Liver (tissue), 3 donors: ENCODE data around the gene FAU.

Source experiments
- ATF3 ChIP-seq: IDR thresholded peaks from 2 replicates; pipeline ENCODE4 v1.6.1; 2016; ENCODE audit warnings: antibody characterized with exemption
- CTCF ChIP-seq: fragments of 150-350 bp; IDR thresholded peaks from 2 replicates; pipeline ENCODE4 v1.5.1; 2017; ENCODE audit warnings: improper control_type of control experiment, low read depth, low read length; ENCODE audit not compliant: missing input control
- EGR1 ChIP-seq, 2 donors: IDR thresholded peaks; 2 replicates each; pipeline ENCODE4 v1.6.1; 2016 to 2018; ENCODE audit warnings: antibody characterized with exemption in 2 of 2, low read depth in 2 of 2
- FOXA1 ChIP-seq: IDR thresholded peaks from 2 replicates; pipeline ENCODE4 v1.6.1; 2016; ENCODE audit warnings: antibody characterized with exemption
- GABPA ChIP-seq, 2 donors: IDR thresholded peaks in 1 of 2; conservative IDR thresholded peaks in 1 of 2; 2 replicates each; pipeline ENCODE4 v1.6.1; 2016; ENCODE audit warnings: antibody characterized with exemption in 2 of 2, mild to moderate bottlenecking in 1 of 2, moderate library complexity in 1 of 2
- JUND ChIP-seq, 2 donors: IDR thresholded peaks; 2 replicates each; pipeline ENCODE4 v1.6.1; 2016; ENCODE audit warnings: antibody characterized with exemption in 2 of 2
- MAX ChIP-seq: IDR thresholded peaks from 2 replicates; pipeline ENCODE4 v1.6.1; 2016; ENCODE audit warnings: antibody characterized with exemption
- RAD21 ChIP-seq, 2 donors: IDR thresholded peaks; 2 replicates each; pipeline ENCODE4 v1.6.1; 2016; ENCODE audit warnings: antibody characterized with exemption in 2 of 2, mild to moderate bottlenecking in 2 of 2
- REST ChIP-seq: IDR thresholded peaks from 2 replicates; pipeline ENCODE4 v1.6.1; 2016; ENCODE audit warnings: antibody characterized with exemption, mild to moderate bottlenecking
- RXRA ChIP-seq, 2 donors: IDR thresholded peaks; 2 replicates each; pipeline ENCODE4 v1.6.1; 2017 to 2018; ENCODE audit warnings: antibody characterized with exemption in 2 of 2, mild to moderate bottlenecking in 1 of 2
- SP1 ChIP-seq: IDR thresholded peaks from 2 replicates; pipeline ENCODE4 v1.6.1; 2018; ENCODE audit warnings: antibody characterized with exemption, mild to moderate bottlenecking
- TAF1 ChIP-seq: conservative IDR thresholded peaks from 2 replicates; pipeline ENCODE4 v1.6.1; 2016; ENCODE audit warnings: antibody characterized with exemption, mild to moderate bottlenecking
- YY1 ChIP-seq: IDR thresholded peaks from 2 replicates; pipeline ENCODE4 v1.6.1; 2016; ENCODE audit warnings: antibody characterized with exemption, mild to moderate bottlenecking
- donor health status: healthy.
- donor health status: healthy.

GRCh38 chr11:65104628-65105027 lies 17.3 kb downstream of the FAU start:
- no peak for TF ChIP-seq CTCF
- TF ChIP-seq JUND (IDR thresholded peaks at IDR 0.05): no peak
- no peak for TF ChIP-seq RAD21 (IDR thresholded peaks at IDR 0.05)
- no peak for TF ChIP-seq EGR1 (IDR thresholded peaks at IDR 0.05; ENCODE audit: low read depth in 2 of 2)
- no peak for TF ChIP-seq TAF1
- no peak for TF ChIP-seq MAX
- no peak for TF ChIP-seq FOXA1
- TF ChIP-seq REST: no peak
- no peak for TF ChIP-seq YY1
- no peak for TF ChIP-seq SP1
- TF ChIP-seq ATF3: no peak
- TF ChIP-seq GABPA (IDR thresholded peaks at IDR 0.05 in 1 of 2, conservative IDR thresholded peaks at IDR 0.05 in 1 of 2): no peak
- no peak for TF ChIP-seq RXRA (IDR thresholded peaks at IDR 0.05)
